ENCODE results near the gene SYNJ2. TPM values are rescaled to one million over a fixed set of nuclear protein-coding genes. Genes with fewer than 3 reads are reported as not detected.
A peak's percentile ranks its signal among the peaks of the same experiment; 100 is the strongest.

The SYNJ2 gene
- total RNA-seq, 1 experiment from 2014 or later: 10.3 TPM

- peaks cover 20% of the 10 kb centered on the region for H3K4me1 Mint-ChIP-seq (ENCODE audit: insufficient read depth, unreplicated experiment)
- H3K4me3 Mint-ChIP-seq (ENCODE audit: unreplicated experiment): peak overlapping the region; percentile 42
These were observed 87.5 kb downstream of the SYNJ2 start for GRCh38 chr6:158068893-158069799.

DNA sequence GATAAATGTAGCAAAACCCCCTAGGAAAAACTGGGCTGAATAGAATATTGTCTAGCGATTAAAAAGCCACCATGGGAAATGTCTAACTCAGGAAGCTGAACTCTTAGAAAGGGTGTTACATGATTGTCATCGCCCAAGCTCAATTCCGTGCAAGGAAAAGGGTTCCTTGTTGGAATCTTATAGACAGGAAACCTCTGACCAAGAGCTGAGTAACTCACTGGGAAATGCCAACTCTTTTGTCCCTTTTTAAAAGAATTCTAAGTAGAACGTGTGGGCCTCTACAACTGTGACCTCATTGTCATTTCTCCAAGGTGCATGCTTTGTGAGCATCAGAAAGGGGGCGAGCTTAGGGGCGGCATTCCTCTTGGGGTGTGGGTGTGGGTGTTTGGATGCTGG lies 88.1 kb downstream of the SYNJ2 start:
- ChIA-PET CTCF (interaction anchor here (0.6 to 5.6 kb wide), 12 partner anchors 9 to 755 kb away, joined by 3 to 50 read pairs (median 4); no protein-coding TSS in a partner anchor), POLR2A (interaction anchor here (1.2 to 2.6 kb wide), 3 partner anchors 12 to 28 kb away, joined by 3 to 11 read pairs (median 11); no protein-coding TSS in a partner anchor)
- Mint-ChIP-seq H3K27me3 (ENCODE audit: insufficient read depth, unreplicated experiment) (no peaks in the 10 kb centered on the region), H3K27ac (ENCODE audit: low read depth, unreplicated experiment) (no peak overlapping the region), H3K36me3 (ENCODE audit: insufficient read depth, unreplicated experiment) (peaks cover 25% of the 10 kb centered on the region), H3K4me1 (ENCODE audit: insufficient read depth, unreplicated experiment) (peaks cover 20% of the 10 kb centered on the region), H3K4me3 (ENCODE audit: unreplicated experiment) (no peak overlapping the region), H3K9me3 (ENCODE audit: unreplicated experiment) (no peaks in the 10 kb centered on the region)
- no peak for TF ChIP-seq CTCF (IDR thresholded peaks at IDR 0.05; ENCODE audit: unreplicated experiment)
- no TSS peak for BruUV-seq (replicated peaks)
- no peak for DNase-seq (ENCODE audit: unreplicated experiment)
- intact Hi-C loops (cut with micrococcal nuclease): loop anchor here (10.0 kb wide), 2 partner anchors 155 to 755 kb away; no protein-coding TSS in a partner anchor

More at GRCh38 chr6:158068893-158069799, 87.5 kb downstream of the SYNJ2 start:
- intact Hi-C loops (cut with micrococcal nuclease): no loop called here
- Mint-ChIP-seq H3K36me3 (ENCODE audit: insufficient read depth, unreplicated experiment) (peaks cover 20% of the 10 kb centered on the region), H3K9me3 (ENCODE audit: unreplicated experiment) (no peaks in the 10 kb centered on the region), H3K27ac (ENCODE audit: low read depth, unreplicated experiment) (peak overlapping the region; percentile 83), H3K27me3 (ENCODE audit: insufficient read depth, unreplicated experiment) (no peaks in the 10 kb centered on the region)
- BruUV-seq (replicated peaks): no TSS peak
- DNase-seq (ENCODE audit: unreplicated experiment): peak; percentile 93
- ChIA-PET CTCF (interaction anchor here (0.9 to 5.6 kb wide), 11 partner anchors 9 to 754 kb away, joined by 3 to 50 read pairs (median 4); no protein-coding TSS in a partner anchor), POLR2A (interaction anchor here (1.0 to 2.6 kb wide), 4 partner anchors 11 to 86 kb away, joined by 3 to 11 read pairs (median 8); no protein-coding TSS in a partner anchor)
- TF ChIP-seq CTCF (IDR thresholded peaks at IDR 0.05; ENCODE audit: unreplicated experiment): no peak

- Mint-ChIP-seq H3K9me3 (ENCODE audit: unreplicated experiment) (no peaks in the 10 kb centered on the region), H3K27me3 (ENCODE audit: insufficient read depth, unreplicated experiment) (no peaks in the 10 kb centered on the region), H3K27ac (ENCODE audit: low read depth, unreplicated experiment) (no peak overlapping the region), H3K36me3 (ENCODE audit: insufficient read depth, unreplicated experiment) (peaks cover 27% of the 10 kb centered on the region), H3K4me1 (ENCODE audit: insufficient read depth, unreplicated experiment) (peaks cover 20% of the 10 kb centered on the region), H3K4me3 (ENCODE audit: unreplicated experiment) (no peak overlapping the region)
- no peak for DNase-seq (ENCODE audit: unreplicated experiment)
- BruUV-seq (replicated peaks): no TSS peak
- ChIA-PET POLR2A (no interaction called here), CTCF (interaction anchor here (0.5 to 5.6 kb wide), 16 partner anchors 10 to 756 kb away, joined by 3 to 50 read pairs (median 4); no protein-coding TSS in a partner anchor)
- intact Hi-C loops (cut with micrococcal nuclease): loop anchor here (10.0 kb wide), 2 partner anchors 156 to 756 kb away; no protein-coding TSS in a partner anchor
- TF ChIP-seq CTCF (IDR thresholded peaks at IDR 0.05; ENCODE audit: unreplicated experiment): no peak
These were observed 88.8 kb downstream of the SYNJ2 start for GRCh38 chr6:158070513-158070912.

Data from MCF 10A (cell line).